GM12891 (cell line): ENCODE results near the gene L3MBTL2.

Experiments used
- POLR2A ChIP-seq: IDR thresholded peaks from 2 replicates; pipeline ENCODE4 v1.6.1; 2011; ENCODE audit warnings: low read depth, low read length, control low read depth
- POLR2AphosphoS5 ChIP-seq: IDR thresholded peaks from 2 replicates; pipeline ENCODE4 v1.6.1; 2011; ENCODE audit warnings: low read depth, low read length, control low read depth
- TAF1 ChIP-seq: IDR thresholded peaks from 2 replicates; pipeline ENCODE4 v1.6.1; 2011; ENCODE audit warnings: low read depth, low read length, control low read depth

DNA sequence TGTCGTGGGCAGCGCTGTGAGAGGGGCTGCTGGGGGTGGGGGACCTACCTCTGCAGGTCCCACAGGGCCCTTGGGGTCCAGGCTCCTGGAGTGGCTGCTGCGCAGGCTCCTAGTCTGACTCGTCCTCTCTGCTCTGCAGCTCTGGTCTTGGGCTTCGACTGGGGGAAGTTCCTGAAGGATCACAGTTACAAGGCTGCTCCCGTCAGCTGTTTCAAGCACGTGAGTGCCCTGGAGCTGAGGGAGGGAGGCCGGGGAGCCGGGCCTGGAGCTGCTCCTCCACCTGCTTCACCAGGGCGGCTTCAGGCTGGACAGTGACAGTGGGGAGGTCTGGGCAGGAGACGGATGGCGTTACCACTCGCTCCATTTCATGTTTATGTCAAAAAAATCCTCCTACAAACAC, 11.9 kb downstream of the L3MBTL2 start:
- TF ChIP-seq POLR2A (no peak), POLR2AphosphoS5 (no peak), TAF1 (no peak)
